Activated CD4-positive, CD25-positive, alpha-beta regulatory T cell treated with anti-CD3 and anti-CD28 coated beads, Interleukin-2, amount 50 U/mL, for 16 hours (primary cell): ENCODE measurements around the gene CD93.

Experiments used
- DNase-seq: peaks from one replicate; pipeline ENCODE4 v3.0.0-alpha.2; 2020; ENCODE audit warnings: low read depth, low spot score

CD93 gene

GRCh38 chr20:23061262-23061661, 24.9 kb downstream of the CD93 start:
- no peak for DNase-seq

GRCh38 chr20:23060629-23061028, 25.5 kb downstream of the CD93 start:
- DNase-seq, result no peak

GRCh38 chr20:23059846-23060245, 26.3 kb downstream of the CD93 start:
- DNase-seq, result no peak

GRCh38 chr20:23059001-23059400, 27.1 kb downstream of the CD93 start:
- no peak for DNase-seq

- no peak for DNase-seq
Measured at GRCh38 chr20:23058240-23058639, 27.9 kb downstream of the CD93 start.

- no peak for DNase-seq
Measured at GRCh38 chr20:23052904-23053303, 33.2 kb downstream of the CD93 start.

GRCh38 chr20:23050847-23051627, 35.1 kb downstream of the CD93 start:
- no peak for DNase-seq

- DNase-seq, result no peak
Measured at GRCh38 chr20:23050076-23050838, 35.9 kb downstream of the CD93 start.

- no peak for DNase-seq
Measured at GRCh38 chr20:23049201-23050075, 36.7 kb downstream of the CD93 start, which contains the start of gene THBD. TSS of gene THBD (minus strand) at chr20:23049672. CDS start at chr20:23049504, 168 bp downstream.

GRCh38 chr20:23048283-23049200, 37.6 kb downstream of the CD93 start:
- DNase-seq, result no peak

GRCh38 chr20:23047738-23048214, 38.3 kb downstream of the CD93 start:
- DNase-seq, result no peak

GRCh38 chr20:23047001-23047737, 39.0 kb downstream of the CD93 start:
- DNase-seq, result no peak

- DNase-seq, result no peak
Measured at GRCh38 chr20:23046431-23046830, 39.7 kb downstream of the CD93 start.

GRCh38 chr20:23043376-23043775, 42.7 kb downstream of the CD93 start:
- no peak for DNase-seq

GRCh38 chr20:23042270-23042669, 43.9 kb downstream of the CD93 start:
- no peak for DNase-seq

DNA sequence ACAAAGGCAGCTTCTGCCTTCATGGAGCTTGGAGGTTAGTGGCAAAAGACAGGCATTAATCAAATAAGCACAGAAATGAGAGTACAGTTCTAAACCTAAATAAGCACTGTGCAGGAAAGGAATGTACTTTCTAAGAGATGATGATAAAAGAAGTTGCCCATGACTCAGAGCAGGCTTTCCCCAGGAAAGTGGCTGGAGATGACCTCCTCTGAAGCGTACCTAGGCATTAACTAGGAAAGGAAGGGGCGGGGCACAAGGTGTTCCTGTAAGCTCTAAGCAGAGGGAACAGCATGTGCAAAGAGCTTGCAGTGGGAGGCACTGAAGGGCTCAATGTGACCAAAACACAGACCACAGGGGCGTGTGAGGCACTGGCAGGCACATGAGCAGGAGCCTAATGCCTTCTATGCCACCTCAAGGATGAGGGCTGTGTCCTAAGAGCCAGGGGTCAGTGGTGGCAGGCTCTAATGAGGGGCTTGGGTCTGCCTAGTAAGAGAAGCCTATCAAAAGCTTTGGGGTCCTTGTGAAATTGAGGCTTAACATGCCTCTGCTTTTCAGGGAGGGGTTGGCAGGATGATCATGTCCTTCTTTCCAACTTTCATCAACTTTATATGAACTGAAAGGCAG, 46.1 kb downstream of the CD93 start:
- DNase-seq, result no peak

DNA sequence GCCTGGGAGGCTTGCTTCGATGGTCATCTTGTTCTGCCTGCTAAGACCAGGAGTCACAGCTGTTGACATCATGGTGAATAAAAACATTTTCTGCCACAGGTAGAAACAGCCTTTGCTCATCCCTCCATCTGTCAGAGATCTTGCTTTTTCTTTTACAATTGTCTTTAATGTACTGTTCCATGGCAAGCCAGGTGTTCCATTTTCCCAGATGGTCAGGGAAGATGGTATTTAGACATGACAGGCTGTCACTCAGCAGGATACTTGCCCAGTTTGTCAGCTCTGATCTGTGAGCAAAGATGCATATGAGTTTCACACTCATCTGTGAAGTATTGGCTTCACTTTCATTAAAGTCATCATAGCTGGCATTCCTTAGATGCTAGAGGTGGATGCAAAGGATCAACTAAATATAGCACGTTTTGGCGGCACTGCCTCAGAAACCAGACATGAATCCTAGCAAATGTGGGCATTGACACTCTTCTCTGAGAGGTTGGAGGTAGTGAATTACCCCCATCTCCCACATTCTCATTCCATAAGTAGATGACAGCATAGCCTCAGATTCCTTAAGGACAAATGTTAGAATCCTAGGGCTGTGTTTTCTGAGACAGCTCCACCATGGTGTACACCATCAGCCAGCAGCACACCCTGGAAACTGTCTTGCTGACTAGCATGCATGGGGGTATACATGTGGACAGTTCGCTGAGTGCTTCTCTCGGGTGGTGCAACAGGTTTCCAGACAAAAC, 46.8 kb downstream of the CD93 start:
- DNase-seq, result no peak

- DNase-seq, result no peak
Measured at GRCh38 chr20:23037017-23037481, 49.1 kb downstream of the CD93 start.

GRCh38 chr20:23036371-23036770, 49.8 kb downstream of the CD93 start:
- DNase-seq, result no peak
